NCI-H1930 (cell line): ENCODE results near the gene CYTH3.
A peak's percentile ranks its signal among the peaks of the same experiment; 100 is the strongest.
"Not testable (repeated sequence)": the region's sequence is repeated elsewhere in the genome, so short reads cannot be mapped to it uniquely, and the experiment has no call there.

Source experiments
- DNase-seq, 2 experiments: peaks; one replicate each; lab custom pipeline; 2025; lab: John Stamatoyannopoulos, UW

Gene CYTH3

GRCh38 chr7:6272481-6273323 is at the start of gene CYTH3:
TSS of gene CYTH3 (minus strand) at chr7:6272624. CDS start at chr7:6272507, 117 bp downstream.
- peak; percentile 63 to 83 for DNase-seq

DNA sequence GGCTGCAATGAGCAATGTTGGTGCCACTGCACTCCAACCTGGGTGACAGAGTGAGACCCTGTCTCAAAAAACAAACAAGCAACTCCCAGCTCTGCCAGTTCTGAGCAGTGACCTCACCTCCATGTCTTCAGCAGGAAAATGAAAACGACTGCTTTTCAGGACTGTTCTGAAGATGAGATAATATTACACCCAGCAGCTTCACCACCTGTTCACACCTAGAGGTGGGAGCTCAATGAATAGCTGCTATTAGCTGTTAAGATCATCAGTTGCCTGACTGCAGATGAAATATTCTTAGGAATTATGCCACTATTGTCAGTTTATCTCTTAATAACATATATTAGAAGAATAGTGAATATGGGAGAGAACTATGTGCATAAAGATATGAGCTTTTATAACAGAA is 48.4 kb upstream of the CYTH3 start:
- no peak for DNase-seq

DNA sequence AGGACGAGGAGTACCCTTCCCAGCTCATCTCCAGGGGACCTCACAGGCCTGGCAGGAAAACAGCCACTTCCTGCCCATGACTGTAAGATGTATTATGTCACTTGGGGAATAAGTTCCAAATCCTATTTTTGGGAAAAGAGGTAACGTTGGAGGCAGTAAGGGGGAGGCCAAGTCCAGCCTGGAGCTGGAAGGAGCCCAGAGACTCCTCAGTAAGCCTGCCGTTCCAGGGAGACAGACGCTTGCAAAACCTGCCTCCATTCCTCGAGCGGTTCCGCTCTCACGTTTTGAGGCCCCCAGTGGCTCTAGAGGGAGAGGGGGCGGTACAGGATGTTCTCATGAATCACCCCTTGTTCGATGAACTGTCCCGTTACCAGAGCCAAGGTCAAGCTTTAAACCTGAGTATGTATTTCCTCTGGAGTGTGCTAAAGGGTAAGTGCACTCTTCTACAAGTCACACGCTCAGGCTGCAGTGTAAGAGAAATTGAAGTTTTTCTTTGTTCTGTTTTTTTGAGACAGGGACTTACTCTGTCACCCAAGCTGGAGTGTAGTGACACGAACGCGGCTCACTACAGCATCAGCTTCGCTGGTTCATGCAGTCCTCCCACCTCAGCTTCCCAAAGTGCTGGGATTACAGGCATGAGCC is 45.5 kb upstream of the CYTH3 start:
- no peak for DNase-seq

DNA sequence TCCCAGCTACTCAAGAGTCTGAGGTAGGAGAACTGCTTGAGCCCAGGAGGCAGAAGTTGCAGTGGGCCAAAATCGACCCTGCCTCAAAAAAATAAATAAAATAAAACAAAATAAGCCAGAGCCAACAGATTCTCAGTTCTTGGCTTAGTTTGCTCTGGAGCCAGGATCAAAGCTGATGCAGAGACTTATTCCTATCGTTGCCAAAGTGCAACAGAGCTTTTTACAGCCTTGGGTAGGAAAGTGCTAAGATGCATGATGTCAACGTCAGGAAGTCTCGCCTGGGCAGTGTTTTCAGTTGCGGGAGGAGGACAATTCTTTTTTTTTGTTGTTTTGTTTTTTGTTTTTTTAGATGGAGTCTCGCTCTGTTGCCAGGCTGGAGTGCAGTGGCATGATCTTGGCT is 43.8 kb upstream of the CYTH3 start:
- DNase-seq, result no peak

DNA sequence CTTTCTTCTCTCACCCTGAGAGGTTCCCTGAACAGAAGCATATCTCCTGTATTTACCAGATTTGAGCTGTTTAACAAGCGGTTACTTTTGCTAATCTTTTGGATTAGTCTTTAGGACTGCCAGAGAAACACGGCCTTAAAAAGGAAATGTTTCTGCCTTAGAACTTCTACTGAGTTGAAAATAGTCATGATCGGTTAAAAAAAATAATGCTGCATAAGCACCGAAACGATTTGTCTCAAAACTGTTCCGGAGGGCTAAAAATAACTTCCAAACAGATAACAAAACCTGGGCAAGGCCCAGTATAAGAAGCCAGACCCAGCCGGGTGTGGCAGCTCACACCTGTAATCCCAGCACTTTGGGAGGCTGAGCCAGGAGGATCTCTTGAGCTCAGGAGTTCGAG is 43.3 kb upstream of the CYTH3 start:
- DNase-seq, result no peak

- DNase-seq, result no peak
Observed at GRCh38 chr7:6310271-6310993, 38.0 kb upstream of the CYTH3 start.

GRCh38 chr7:6307762-6308161 is 35.3 kb upstream of the CYTH3 start:
- DNase-seq, result no peak

GRCh38 chr7:6306471-6306870 is 34.0 kb upstream of the CYTH3 start:
- DNase-seq, result no peak

GRCh38 chr7:6305330-6305729 is 32.9 kb upstream of the CYTH3 start:
- DNase-seq, result no peak

- DNase-seq, result not testable (repeated sequence)
Observed at GRCh38 chr7:6301446-6301845, 29.0 kb upstream of the CYTH3 start.

- DNase-seq, result no peak
Observed at GRCh38 chr7:6299774-6300173, 27.4 kb upstream of the CYTH3 start.

- DNase-seq, result no peak
Observed at GRCh38 chr7:6294839-6295238, 22.4 kb upstream of the CYTH3 start.

- no peak for DNase-seq
Observed at GRCh38 chr7:6293202-6293601, 20.8 kb upstream of the CYTH3 start.

DNA sequence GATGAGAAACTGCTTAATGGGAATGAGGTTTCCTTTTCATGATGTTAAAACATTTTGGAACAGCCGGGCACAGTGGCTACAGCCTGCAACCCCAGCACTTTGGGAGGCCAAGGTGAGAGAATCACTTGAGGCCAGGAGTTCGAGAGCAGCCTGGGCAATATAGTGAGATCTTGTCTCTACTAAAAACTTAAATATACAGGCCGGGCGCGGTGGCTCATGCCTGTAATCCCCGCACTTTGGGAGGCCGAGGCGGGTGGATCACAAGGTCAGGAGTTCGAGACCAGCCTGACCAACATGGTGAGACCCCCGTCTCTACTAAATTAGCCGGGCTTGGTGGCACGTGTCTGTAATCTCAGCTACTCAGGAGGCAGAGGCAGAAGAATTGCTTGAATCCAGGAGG is 19.5 kb upstream of the CYTH3 start:
- not testable (repeated sequence) for DNase-seq

GRCh38 chr7:6291531-6291930 is 19.1 kb upstream of the CYTH3 start:
- DNase-seq, result no peak

GRCh38 chr7:6290319-6290741 is 17.9 kb upstream of the CYTH3 start:
- no peak for DNase-seq

DNA sequence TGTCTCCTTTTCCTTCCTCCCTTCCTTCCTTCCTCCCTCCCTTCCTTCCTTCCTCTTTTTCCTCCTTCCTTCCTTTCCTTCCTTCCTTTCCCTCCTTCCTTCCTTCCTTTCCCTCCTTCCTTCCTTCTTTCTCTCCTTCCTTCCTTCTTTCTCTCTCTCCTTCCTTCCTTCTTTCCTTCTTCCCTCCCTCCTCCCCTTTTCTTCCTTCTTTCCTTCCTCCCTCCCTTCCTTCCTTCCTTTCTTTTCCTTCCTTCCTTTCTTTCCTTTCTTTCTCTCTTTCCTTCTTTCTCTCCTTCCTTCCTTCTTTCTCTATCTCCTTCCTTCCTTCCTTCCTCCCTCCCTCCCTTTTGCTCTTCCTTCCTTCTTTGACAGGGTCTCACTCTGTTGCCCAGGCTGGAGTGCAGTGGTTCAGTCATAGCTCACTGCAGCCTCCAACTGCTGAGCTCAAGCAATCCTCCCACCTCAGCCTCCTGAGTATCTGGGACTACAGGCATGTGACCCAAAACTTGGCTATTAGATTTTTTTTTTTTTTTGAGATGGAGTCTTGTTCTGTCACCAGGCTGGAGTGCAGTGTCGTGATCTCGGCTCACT is 15.9 kb upstream of the CYTH3 start:
- DNase-seq, result no peak

DNA sequence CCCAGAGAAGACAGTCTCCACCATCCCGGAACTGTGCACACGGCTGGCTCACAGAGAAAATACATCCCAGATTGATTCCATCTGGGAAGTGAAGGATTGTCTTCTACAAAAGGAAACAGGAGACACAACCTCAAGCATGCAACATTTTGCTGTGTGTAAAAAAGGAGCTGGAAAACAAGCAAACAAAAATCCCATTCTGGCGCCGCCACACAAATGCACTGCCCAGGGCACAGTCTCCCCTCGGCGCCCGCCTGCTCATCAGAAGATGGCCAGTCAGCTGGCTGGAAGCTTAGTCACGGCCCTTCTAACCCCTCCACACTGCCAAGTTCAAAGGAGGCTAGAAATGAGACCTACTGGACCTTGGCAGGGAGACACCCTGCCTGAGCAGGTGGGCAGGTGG is 14.1 kb upstream of the CYTH3 start:
- DNase-seq, result no peak

DNA sequence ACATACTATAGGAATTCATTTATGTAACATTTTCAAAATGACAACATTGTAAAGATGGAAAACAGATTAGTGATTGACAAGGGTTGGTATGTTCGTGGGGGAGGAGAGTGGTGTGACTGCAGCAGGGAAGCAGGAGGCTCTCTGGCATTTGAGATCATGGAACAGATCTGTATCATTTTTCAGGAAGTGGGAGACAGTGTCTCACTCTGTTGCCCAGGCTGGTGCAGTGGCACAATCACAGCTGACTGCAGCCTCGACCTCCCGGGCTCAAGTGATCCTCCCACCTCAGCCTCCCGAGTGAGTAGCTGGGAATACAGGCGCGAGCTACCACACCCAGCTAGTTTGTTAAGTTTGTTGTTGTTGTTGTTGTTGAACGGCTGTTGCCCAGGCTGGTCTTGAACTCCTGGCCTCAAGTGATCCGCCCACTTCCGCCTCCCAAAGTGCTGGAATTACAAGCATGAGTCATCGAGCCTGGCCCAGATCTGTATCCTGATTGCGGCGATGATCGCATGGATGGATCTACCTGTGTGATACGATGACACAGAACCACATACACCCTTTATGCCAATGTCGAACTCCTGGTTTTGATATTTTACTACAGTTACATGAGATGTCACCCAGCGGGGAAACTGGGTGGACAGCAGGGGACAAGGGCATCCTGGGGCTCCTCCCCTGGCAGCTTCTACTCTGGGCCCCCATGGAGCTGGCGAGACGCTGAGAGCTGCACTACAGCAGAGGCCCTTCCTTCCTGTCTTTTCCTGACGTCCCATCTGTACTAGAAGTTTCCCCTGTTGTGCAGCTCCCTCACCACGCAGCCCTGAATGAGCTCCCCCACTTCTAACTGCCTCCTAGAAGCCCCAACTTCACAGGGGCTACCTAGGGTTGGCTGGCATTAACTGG is 12.3 kb upstream of the CYTH3 start:
- DNase-seq, result no peak

DNA sequence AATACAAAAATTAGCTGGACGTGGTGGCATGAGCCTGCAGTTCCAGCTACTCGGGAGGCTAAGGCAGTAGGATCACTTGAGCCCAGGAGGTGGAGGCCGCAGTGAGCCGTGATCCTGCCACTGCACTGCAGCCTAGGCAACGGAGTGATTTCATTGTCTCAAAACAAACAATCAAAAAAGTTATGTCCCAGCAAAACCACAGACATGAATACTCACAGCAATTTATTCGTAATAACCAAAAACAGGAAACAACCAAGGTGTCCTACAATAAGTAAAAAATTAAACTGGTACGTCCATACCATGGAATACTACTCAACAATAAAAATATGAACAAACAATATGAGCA is 11.6 kb upstream of the CYTH3 start:
- no peak for DNase-seq

GRCh38 chr7:6283391-6284054 is 11.1 kb upstream of the CYTH3 start:
- not testable (repeated sequence) for DNase-seq
